HG03280 (cell line): ENCODE data around the gene ANO1.

ENCODE experiments used
- ATAC-seq: cut with Tn5 transposase; IDR thresholded peaks from one replicate; pipeline ENCODE4 v1.9.1; 2021; ENCODE audit warnings: mild to moderate bottlenecking, moderate library complexity; ENCODE audit not compliant: unreplicated experiment

The ANO1 gene

DNA sequence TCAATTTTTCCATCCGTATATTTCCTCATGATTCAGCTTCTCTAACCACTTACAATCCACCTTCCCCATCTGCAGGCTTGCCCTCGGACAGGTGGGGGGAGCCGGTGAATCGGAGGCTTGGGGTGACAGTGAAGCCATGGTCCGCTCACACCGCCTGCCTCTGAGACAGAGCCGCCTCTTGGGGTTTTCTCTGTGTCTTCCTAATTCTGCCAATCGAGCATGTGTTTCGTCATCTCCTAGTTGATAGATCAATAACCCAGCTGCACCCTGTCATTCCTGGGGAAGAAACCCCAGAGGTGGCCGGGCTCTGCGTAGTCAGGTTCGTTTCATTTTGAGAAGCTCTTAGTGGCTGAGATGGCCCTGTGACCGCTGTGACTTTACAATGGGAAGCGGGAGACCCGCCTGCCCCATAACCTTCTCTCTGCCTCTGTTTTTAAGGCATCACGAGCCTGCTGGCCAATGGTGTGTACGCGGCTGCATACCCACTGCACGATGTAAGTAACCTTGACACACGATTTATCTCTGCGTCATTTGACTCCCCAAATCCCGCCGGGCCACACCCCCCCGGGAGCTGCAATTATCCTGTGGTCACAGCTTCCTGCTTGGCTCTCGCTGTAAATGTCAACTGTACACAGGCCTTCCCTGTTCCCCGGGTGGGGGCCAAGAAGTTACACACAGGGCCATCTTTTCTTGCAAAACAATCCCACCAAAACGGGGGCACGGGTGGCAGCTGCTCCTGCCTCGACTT lies 33.3 kb downstream of the ANO1 start:
- ATAC-seq: no peak

DNA sequence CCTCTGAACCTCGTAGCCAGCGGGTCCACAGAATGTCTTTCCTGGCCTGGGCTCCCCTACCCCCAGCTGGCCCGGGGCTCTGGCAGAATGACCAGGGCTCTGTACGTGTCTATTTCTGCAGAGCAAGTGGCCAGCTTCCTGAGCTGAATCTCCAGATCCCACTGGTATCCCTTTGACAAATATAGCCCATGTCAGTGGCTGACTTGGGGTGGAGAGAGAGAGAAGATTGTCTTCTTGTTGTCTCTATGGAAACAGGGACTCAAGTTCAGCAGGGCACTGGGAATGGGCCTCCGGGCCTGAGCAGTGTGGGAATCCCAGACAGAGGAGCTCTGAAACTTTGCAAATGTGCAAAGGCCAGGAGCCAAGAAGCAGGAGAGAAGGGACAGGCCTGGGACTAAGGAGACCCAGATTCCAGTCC lies 33.9 kb downstream of the ANO1 start:
- ATAC-seq: no peak

- no peak for ATAC-seq
These were observed 35.7 kb downstream of the ANO1 start for GRCh38 chr11:70113801-70114200.

DNA sequence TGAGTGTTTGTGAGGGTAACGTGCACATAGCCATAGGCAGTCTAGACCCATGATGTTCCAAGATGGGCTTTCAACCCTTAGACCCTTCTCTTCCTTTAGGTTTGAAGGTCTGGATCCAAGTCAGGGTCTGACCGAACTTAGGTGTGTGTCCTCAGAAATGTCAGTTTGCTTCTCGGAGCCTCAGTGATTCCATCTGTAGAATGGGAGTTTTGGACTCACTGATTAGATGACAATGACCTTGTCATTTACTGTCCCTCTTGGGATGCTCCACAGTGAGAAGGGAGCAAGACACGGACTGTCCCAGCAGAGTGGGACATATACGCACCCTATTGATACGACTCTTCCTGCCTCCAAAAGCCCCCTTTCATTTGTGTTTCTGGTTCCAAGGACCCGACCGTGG lies 37.7 kb downstream of the ANO1 start:
- ATAC-seq: no peak

DNA sequence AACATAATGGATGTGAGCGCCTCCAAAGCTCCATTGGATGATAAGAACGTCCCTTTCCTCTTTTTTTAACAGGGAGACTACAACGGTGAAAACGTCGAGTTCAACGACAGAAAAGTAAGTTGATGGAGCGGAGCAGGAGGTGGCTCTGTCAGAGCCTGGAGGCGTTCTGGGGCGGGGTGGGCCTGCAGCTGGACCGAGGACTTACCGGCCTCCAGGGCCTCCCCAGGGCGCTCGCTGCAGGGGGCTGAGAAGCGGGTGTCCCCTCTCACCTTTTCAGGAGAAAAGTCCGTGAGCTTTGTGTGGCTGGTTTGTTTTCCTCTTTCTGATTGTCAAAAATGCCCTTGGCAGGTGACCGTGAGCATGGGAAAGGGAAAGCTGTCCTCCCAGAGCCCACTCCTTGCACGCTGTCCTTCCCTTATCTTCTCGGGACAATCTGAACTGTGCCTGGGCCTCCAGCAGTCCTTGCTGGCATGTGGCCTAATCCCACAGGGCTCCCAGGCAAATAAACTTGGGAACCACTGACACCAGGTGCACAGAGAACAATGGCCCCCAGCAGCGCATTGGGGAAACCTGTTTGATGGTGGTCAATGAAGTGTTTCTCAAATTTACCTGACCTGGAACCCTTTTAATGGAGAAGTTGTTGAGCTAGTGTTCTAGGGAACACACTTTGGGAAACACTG lies 38.4 kb downstream of the ANO1 start:
- ATAC-seq: no peak

DNA sequence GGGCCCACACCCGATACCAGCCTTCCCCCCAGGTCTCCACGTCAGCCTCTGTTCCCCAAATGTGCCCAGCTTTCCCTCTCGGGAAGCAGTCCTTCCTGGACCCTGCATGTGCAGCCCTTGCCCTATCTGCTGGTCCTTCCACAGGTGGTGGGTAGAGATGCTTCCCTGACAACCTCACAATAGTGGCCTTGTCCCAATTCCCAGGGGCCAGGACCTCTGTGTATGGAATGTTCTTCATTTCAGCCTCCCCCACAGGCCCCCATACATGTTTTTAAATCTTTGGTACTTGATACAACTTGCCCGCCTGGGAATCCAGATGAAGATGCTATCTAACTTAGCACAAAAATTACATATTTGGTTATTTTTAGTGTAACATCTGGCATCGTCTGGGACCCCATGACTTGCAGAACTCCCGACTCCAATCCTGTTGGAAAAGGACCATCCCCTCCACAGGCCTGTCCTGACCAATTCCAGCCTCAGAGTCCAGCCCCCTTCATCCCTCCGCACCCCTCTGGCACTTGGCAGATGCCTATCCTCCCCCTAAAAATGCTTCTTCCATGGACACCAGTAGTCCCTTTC lies 39.5 kb downstream of the ANO1 start:
- ATAC-seq: no peak

- no peak for ATAC-seq
These were observed 40.5 kb downstream of the ANO1 start for GRCh38 chr11:70118642-70119041.

DNA sequence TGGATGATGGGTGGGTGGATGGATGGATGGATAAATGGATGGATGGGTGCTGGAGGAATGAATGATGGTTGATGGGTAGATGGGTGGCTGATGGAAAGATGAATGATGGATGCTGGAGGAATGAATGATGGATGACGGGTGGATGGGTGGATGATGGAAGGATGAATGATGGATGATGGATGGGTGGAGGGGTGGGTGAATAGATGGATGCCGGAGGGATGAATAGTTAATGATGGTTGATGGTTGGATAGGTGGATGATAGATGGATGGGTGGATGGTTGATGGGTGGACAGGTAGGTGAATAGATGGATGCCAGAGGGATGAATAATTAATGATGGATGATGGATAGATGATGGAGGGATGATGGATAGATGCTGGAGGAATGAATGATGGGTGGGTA lies 41.4 kb downstream of the ANO1 start:
- ATAC-seq: no peak

GRCh38 chr11:70120674-70121073 lies 42.6 kb downstream of the ANO1 start:
- no peak for ATAC-seq

GRCh38 chr11:70122490-70123198 lies 44.5 kb downstream of the ANO1 start:
- ATAC-seq: no peak

DNA sequence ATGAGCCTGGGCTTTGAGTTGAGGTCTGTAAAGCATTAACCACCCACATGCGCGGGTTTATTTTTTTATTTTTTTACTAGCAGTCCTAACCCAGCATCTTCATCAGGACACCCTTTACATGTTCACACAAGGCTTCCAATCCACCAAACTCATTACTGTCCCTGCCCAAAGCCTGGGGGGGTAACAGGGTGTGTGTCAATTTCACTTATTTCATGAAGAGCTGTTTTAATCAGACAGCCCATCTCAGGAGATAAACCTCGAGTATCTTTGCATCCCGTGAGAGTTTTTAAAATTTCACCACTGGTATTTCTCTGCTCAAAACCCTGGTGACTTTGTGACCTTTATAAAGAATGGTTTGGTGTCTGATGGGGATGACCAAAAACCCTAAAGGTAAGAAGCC lies 45.6 kb downstream of the ANO1 start:
- no peak for ATAC-seq

- ATAC-seq: no peak
These were observed 46.3 kb downstream of the ANO1 start for GRCh38 chr11:70124321-70125000.

DNA sequence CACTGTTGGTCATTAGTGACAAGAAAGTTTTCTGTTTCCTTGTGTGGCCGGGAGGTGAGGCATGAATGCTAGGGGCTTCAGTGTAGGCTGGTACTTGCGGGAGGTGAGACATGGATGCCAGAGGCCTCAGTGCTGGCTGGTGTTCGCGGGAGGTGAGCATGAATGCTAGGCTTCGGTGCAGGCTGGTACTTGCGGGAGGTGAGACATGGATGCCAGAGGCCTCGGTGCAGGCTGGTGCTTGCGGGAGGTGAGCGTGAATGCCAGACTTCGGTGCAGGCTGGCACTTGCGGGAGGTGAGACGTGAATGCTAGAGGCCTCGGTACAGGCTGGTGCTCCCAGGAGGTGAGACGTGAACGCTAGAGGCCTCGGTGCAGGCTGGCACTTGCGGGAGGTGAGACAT lies 48.4 kb downstream of the ANO1 start:
- ATAC-seq: no peak

DNA sequence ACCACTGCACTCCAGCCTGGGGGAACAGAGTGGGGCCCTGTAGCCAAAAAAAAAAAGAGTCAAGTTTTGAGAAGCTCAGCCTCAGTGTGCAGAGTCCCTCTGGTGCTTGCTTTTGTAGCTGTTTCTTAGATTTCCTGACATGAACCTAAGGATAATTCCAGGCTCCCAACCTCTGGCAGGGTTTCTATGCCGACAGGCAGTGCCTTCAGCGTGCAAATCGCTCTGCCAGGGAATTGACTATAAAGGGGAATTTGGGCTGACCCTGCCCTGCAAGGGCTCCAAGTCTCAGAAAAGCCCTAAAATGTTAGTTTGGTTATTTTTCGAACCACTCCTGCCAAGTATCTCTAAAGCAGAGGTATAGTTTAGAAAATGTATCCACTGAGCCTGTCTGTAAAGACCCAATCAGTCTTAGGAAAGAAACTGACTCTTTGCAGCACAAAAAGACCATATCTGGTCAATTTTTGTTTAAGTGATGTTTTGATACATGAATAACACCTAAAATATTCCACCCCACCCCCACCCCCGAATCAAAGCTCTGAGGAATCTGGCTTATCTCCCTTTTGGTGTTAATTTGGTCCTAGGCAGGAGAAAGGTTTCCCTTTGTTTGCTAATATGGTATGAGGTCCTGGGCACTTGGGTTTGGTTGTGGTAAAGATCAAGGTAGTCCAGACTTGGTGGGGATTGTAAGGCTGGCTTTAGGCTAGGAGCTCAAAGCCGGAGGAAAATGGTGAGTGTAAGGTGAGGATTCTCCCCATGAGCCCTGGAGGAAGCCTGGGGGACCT lies 49.7 kb downstream of the ANO1 start:
- no peak for ATAC-seq

- no peak for ATAC-seq
These were observed 50.4 kb downstream of the ANO1 start for GRCh38 chr11:70128435-70128906.

GRCh38 chr11:70129051-70129592 lies 51.0 kb downstream of the ANO1 start:
- ATAC-seq: no peak

GRCh38 chr11:70130636-70131035 lies 52.5 kb downstream of the ANO1 start:
- ATAC-seq: no peak

GRCh38 chr11:70131606-70132190 lies 53.6 kb downstream of the ANO1 start:
- ATAC-seq: no peak

- no peak for ATAC-seq
These were observed 54.5 kb downstream of the ANO1 start for GRCh38 chr11:70132641-70133040.
